HepG2 (cell line): ENCODE data around the gene CCDC34. TPM values are rescaled to one million over a fixed set of nuclear protein-coding genes. Genes with fewer than 3 reads are reported as not detected.

Source experiments
- ATAC-seq: fragments of 200-7000 bp; cut with Tn5 transposase; 3 replicates; pipeline ENCODE4 v1.9.1; 2020; ENCODE audit warnings: mild to moderate bottlenecking, moderate library complexity
- BruUV-seq: library from RNA; stranded (reverse); fragments of 400-500 nt; replicated peaks from 2 replicates; lab custom pipeline; 2021; lab: Mats Ljungman, UMichigan
- CTCF ChIA-PET: fragments of 300-600 bp; formaldehyde crosslinking; extraction: SDS; loops from one replicate; lab custom pipeline; 2021; ENCODE audit warnings: low total read pairs, inconsistent platforms, low intra/inter-chr PET ratio; lab: Yijun Ruan, JAX
- POLR2A ChIA-PET: fragments of 350-600 bp; sonication (Branson Sonifier 250); formaldehyde crosslinking; loops from one replicate; lab custom pipeline; 2020; ENCODE audit warnings: antibody characterized with exemption, inconsistent platforms; lab: Yijun Ruan, JAX
- DNase-seq: peaks from one replicate; pipeline ENCODE4 v3.0.0-alpha.2; 2015; ENCODE audit warnings: low spot score
- FAIRE-seq: peaks from 3 replicates; lab custom pipeline; 2011; peaks lifted over from hg19 to GRCh38; lab: Jason Lieb, UNC
- H2AFZ ChIP-seq: one replicate; pipeline ENCODE4 v1.6.1; 2011; ENCODE audit warnings: low read length, inconsistent platforms
- H3K27ac ChIP-seq: fragments of 300-600 bp; 3 replicates; pipeline ENCODE4 v1.8.0; 2011; ENCODE audit warnings: mixed run types, mild to moderate bottlenecking, mixed read lengths, low read length, inconsistent platforms; ENCODE audit not compliant: insufficient read depth; ENCODE audit errors: extremely low read length
- H3K27me3 ChIP-seq, 2 experiments: fragments of 200-600 bp in 1 of 2; 2 replicates in 1 of 2; 3 replicates in 1 of 2; pipeline versions ENCODE4 v1.6.0 to v1.8.0; 2011; ENCODE audit warnings: low read length in 2 of 2, mild to moderate bottlenecking in 2 of 2, moderate library complexity in 2 of 2, inconsistent platforms in 1 of 2; ENCODE audit not compliant: insufficient read depth in 2 of 2, control insufficient read depth in 1 of 2
- H3K36me3 ChIP-seq, 2 experiments: fragments of 200-600 bp in 1 of 2; replicated peaks in 1 of 2; 2 replicates in 1 of 2; 3 replicates in 1 of 2; pipeline versions ENCODE4 v1.5.1 to v1.8.0; 2011; ENCODE audit warnings: low read length in 2 of 2, inconsistent platforms in 1 of 2; ENCODE audit not compliant: insufficient read depth in 2 of 2, control insufficient read depth in 1 of 2
- H3K4me1 ChIP-seq: 2 replicates; pipeline ENCODE4 v1.5.1; 2012; ENCODE audit warnings: low read length, inconsistent platforms; ENCODE audit not compliant: insufficient read depth
- H3K4me2 ChIP-seq: 2 replicates; pipeline ENCODE4 v1.6.0; 2011; ENCODE audit warnings: low read depth, low read length, inconsistent platforms
- H3K4me3 ChIP-seq, 3 experiments: fragments of 200-600 bp in 1 of 3; sonication (generic), shearing (Covaris generic) in 1 of 3; replicated peaks in 1 of 3; 2 replicates each; pipeline ENCODE4 v1.5.1; 2011 to 2016; ENCODE audit warnings: low read length in 3 of 3, inconsistent platforms in 2 of 3, low read depth in 2 of 3, mild to moderate bottlenecking in 2 of 3, control low read depth in 1 of 3, mixed read lengths in 1 of 3; ENCODE audit not compliant: insufficient read depth in 1 of 3
- H3K79me2 ChIP-seq: one replicate; pipeline ENCODE4 v1.6.1; 2011; ENCODE audit warnings: low read length, inconsistent platforms; ENCODE audit not compliant: insufficient read depth
- H3K9ac ChIP-seq: 2 replicates; pipeline ENCODE4 v1.6.0; 2011; ENCODE audit warnings: mild to moderate bottlenecking, low read depth, low read length, inconsistent platforms; ENCODE audit not compliant: insufficient read depth
- H3K9me3 ChIP-seq: 2 replicates; pipeline ENCODE4 v1.5.1; 2012; ENCODE audit warnings: mild to moderate bottlenecking, low read length
- H4K20me1 ChIP-seq: 2 replicates; pipeline ENCODE4 v1.6.0; 2011; ENCODE audit warnings: inconsistent platforms, mild to moderate bottlenecking, low read length, moderate library complexity; ENCODE audit not compliant: insufficient read depth
- ATAD3A ChIP-seq: sonication (generic); formaldehyde crosslinking; IDR thresholded peaks from 2 replicates; pipeline ENCODE4 v1.4.0; 2020; ENCODE audit warnings: missing genetic modification reagents
- ATF3 ChIP-seq: sonication (generic); formaldehyde crosslinking; IDR thresholded peaks from 2 replicates; pipeline ENCODE4 v1.4.0; 2020; ENCODE audit warnings: missing genetic modification reagents
- EP300 ChIP-seq, 3 experiments: sonication (generic) in 1 of 3; formaldehyde crosslinking in 1 of 3; IDR thresholded peaks; 2 replicates each; pipeline versions ENCODE4 v1.5.1 to v1.6.1; 2011 to 2020; ENCODE audit warnings: low read depth in 2 of 3, low read length in 2 of 3, borderline replicate concordance in 1 of 3, improper control_type of control experiment in 1 of 3, mild to moderate bottlenecking in 1 of 3, missing genetic modification reagents in 1 of 3, moderate library complexity in 1 of 3
- FOXA3 ChIP-seq: IDR thresholded peaks from 2 replicates; pipeline ENCODE4 v1.6.1; 2016; ENCODE audit warnings: missing genetic modification reagents, missing compliant biosample characterization
- KLF13 ChIP-seq: sonication (generic); formaldehyde crosslinking; IDR thresholded peaks from 2 replicates; pipeline ENCODE4 v1.4.0; 2020; ENCODE audit warnings: mild to moderate bottlenecking, missing genetic modification reagents
- MAFF ChIP-seq: IDR thresholded peaks from 2 replicates; pipeline ENCODE4 v1.6.1; 2011; ENCODE audit warnings: low read depth, low read length, improper control_type of control experiment
- MAFK ChIP-seq, 2 experiments: IDR thresholded peaks in 1 of 2; conservative IDR thresholded peaks in 1 of 2; 2 replicates each; pipeline ENCODE4 v1.6.1; 2011; ENCODE audit warnings: improper control_type of control experiment in 2 of 2, low read length in 2 of 2
- NRL ChIP-seq: sonication (generic); formaldehyde crosslinking; IDR thresholded peaks from 2 replicates; pipeline ENCODE4 v1.5.0; 2020; ENCODE audit warnings: missing genetic modification reagents, mild to moderate bottlenecking, moderate library complexity, borderline replicate concordance
- RARG ChIP-seq: sonication (generic); formaldehyde crosslinking; IDR thresholded peaks from 2 replicates; pipeline ENCODE4 v1.4.0; 2020; ENCODE audit warnings: low read depth, mild to moderate bottlenecking, missing genetic modification reagents
- RFX5 ChIP-seq: IDR thresholded peaks from 2 replicates; pipeline ENCODE4 v1.6.1; 2011; ENCODE audit warnings: low read depth, low read length, improper control_type of control experiment
- SP2 ChIP-seq: sonication (generic); formaldehyde crosslinking; IDR thresholded peaks from 2 replicates; pipeline ENCODE4 v1.5.1; 2020; ENCODE audit warnings: mild to moderate bottlenecking, missing genetic modification reagents
- THYN1 ChIP-seq: sonication (generic); formaldehyde crosslinking; IDR thresholded peaks from 2 replicates; pipeline ENCODE4 v1.8.1; 2023; ENCODE audit warnings: low read depth, mild to moderate bottlenecking, moderate library complexity, missing genetic modification reagents, borderline replicate concordance
- TSC22D2 ChIP-seq: sonication (generic); formaldehyde crosslinking; IDR thresholded peaks from 2 replicates; pipeline ENCODE4 v1.5.1; 2020; ENCODE audit warnings: missing genetic modification reagents, mild to moderate bottlenecking, borderline replicate concordance
- ZBTB20 ChIP-seq: sonication (generic); formaldehyde crosslinking; IDR thresholded peaks from 2 replicates; pipeline ENCODE4 v1.8.1; 2023; ENCODE audit warnings: missing genetic modification reagents, low read depth, mild to moderate bottlenecking, borderline replicate concordance
- ZFX ChIP-seq: sonication (generic); formaldehyde crosslinking; IDR thresholded peaks from 2 replicates; pipeline ENCODE4 v1.4.0; 2020; ENCODE audit warnings: mild to moderate bottlenecking, low read depth, missing genetic modification reagents, moderate library complexity
- ZNF10 ChIP-seq: sonication (generic); formaldehyde crosslinking; IDR thresholded peaks from 2 replicates; pipeline ENCODE4 v1.4.0; 2020; ENCODE audit warnings: mild to moderate bottlenecking, low read depth, missing genetic modification reagents, borderline replicate concordance
- ZNF138 ChIP-seq: sonication (generic); formaldehyde crosslinking; IDR thresholded peaks from 2 replicates; pipeline ENCODE4 v1.5.0; 2020; ENCODE audit warnings: mild to moderate bottlenecking, low read depth, missing genetic modification reagents
- ZNF343 ChIP-seq: sonication (generic); formaldehyde crosslinking; IDR thresholded peaks from 2 replicates; pipeline ENCODE4 v1.4.0; 2020; ENCODE audit warnings: mild to moderate bottlenecking, missing genetic modification reagents
- WGBS: methylation state at CpG from one replicate; pipeline ENCODE4 v1.1.6; 2017; ENCODE audit warnings: low lambda C conversion rate; 5-methylcytosine and 5-hydroxymethylcytosine counted together
- in situ Hi-C: cut with HindIII; loops from 2 replicates; pipeline ENCODE4 v1.10.0; 2017; ENCODE audit warnings: low pct_unique_long_range_greater_than_20kb; ENCODE audit not compliant: extremely low pct_ligation_motif_present
- intact Hi-C: fragments of 100-400 bp; cut with micrococcal nuclease; formaldehyde crosslinking; loops from one replicate; pipeline ENCODE4 v1.10.0; 2022; ENCODE audit not compliant: unreplicated experiment
- polyA plus RNA-seq, 8 experiments: library from polyadenylated mRNA; depleted of rRNA in 3 of 8; stranded (reverse) in 7 of 8; unstranded in 1 of 8; fragments of >200 nt; fragmentation: Illumina TruSeq in 4 of 8; extraction: Trizol in 4 of 8; gene quantifications; 2 replicates each; pipeline versions ENCODE4 v1.2.1 to v1.2.3, GENCODE V29; 2011 to 2016; ENCODE audit warnings: low read depth in 4 of 8, missing spikeins in 1 of 8, mixed read lengths in 1 of 8; ENCODE audit not compliant: insufficient read depth in 1 of 8
- total RNA-seq, 5 experiments: library from RNA; depleted of rRNA; stranded (reverse); fragments of >200 nt; fragmentation: Illumina TruSeq; extraction: Trizol; gene quantifications; 2 replicates each; pipeline ENCODE4 v1.2.3, GENCODE V29; 2016; ENCODE audit warnings: low read depth in 1 of 5
- TF ChIP-seq, protein P1 (sequence below): sonication (generic); formaldehyde crosslinking; IDR thresholded peaks from 2 replicates; pipeline ENCODE4 v1.4.0; 2020; ENCODE audit warnings: mild to moderate bottlenecking, missing genetic modification reagents
- TF ChIP-seq, protein P2 (sequence below): IDR thresholded peaks from 2 replicates; pipeline ENCODE4 v1.6.1; 2012; ENCODE audit warnings: inconsistent platforms
- TF ChIP-seq, protein P3 (sequence below): sonication (generic); formaldehyde crosslinking; IDR thresholded peaks from 2 replicates; pipeline ENCODE4 v1.4.0; 2020; ENCODE audit warnings: missing genetic modification reagents; ENCODE audit errors: not compliant biosample characterization

Gene CCDC34
- total and polyA plus RNA-seq, 2 of the 13 experiments (the other 11 are each of a cell fraction or from before 2014, with no cell fraction given), result 7.6 to 34.3 TPM

DNA sequence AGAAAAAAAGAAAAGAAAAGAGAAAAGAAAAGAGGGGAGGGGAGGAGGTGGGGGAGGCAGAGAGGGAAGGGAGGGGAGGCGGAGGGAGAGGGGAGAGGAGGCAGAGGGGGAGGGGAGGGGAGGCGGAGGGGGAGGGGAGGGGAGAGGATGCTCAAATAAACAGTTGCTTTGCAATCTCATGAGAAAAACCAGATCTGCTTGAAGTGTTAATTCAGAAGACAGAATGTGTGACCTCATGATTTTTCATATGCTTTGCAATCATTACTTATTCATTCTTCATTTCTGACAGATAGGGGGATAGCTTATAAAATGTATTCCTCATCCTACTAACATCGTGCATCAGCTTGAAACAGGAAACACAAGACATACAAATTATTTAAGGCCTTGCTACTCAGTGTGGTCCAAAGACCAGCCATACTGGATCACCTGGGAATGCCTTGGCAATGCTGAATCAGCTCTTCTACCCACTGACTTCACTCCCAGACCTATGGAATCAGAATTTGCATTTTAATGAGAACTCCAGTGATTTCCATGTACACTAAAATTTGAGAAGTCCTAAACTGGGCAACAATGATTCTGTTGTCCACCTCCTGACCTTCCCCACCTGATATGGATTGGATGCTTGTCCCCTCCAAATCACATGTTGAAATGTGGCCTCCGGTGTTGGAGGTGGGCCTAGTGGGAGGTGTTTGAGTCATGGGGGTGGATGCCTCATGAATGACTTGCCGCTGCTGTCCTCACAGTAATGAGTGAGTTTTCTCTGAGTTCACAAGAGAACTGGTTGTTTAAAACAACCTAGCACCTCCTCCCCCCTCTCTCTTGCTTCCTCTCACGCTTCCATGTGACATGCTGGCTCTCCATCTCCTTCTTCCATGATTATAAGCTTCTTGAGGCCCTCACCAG is 69.2 kb downstream of the CCDC34 start:
- intact Hi-C loops (no loop called here), in situ Hi-C loops (loop anchor here (5.0 kb wide), 1 partner anchor 91 kb away; no protein-coding TSS in a partner anchor)
- ChIA-PET CTCF (no interaction called here), POLR2A (no interaction called here)
- FAIRE-seq, result no peak
- no TSS peak for BruUV-seq
- Histone ChIP-seq H3K4me2 (0 out of 2 replicates have a peak overlapping the region, but pooled peaks have one; percentile 18), H3K4me3 (no peak overlapping the region), H3K9me3 (peaks cover 11% of the 10 kb centered on the region; the same call in 1 of the 2 replicates), H2AFZ (peak overlapping the region; percentile 1), H3K27ac (no peak overlapping the region), H4K20me1 (no peaks in the 10 kb centered on the region), H3K4me1 (peaks cover 56% of the 10 kb centered on the region), H3K27me3 (no peaks in the 10 kb centered on the region), H3K9ac (no peak overlapping the region), H3K36me3 (no peaks in the 10 kb centered on the region), H3K79me2 (no peaks in the 10 kb centered on the region)
- ATAC-seq, result no peak
- DNase-seq, result peak; percentile 16
- WGBS, result 55% methylated on average over 6 of the region's 6 CpGs
- TF ChIP-seq ATAD3A (CRISPR knock-in tag) (no peak), ZNF10 (no peak), NRL (CRISPR knock-in tag) (no peak), SP2 (CRISPR knock-in tag) (no peak), ZFX (CRISPR knock-in tag) (no peak), MAFF (peak; percentile 90), RARG (CRISPR knock-in tag) (no peak), TSC22D2 (CRISPR knock-in tag) (no peak), THYN1 (CRISPR knock-in tag) (no peak), MAFK (conservative IDR thresholded peaks at IDR 0.05 in 1 of 2, IDR thresholded peaks at IDR 0.05 in 1 of 2; ENCODE audit: low read length in 2 of 2) (peak; percentile 89 to 92), ZNF343 (CRISPR knock-in tag) (no peak), KLF13 (no peak), FOXA3 (CRISPR knock-in tag) (no peak), ZNF138 (CRISPR knock-in tag) (no peak), ZBTB20 (no peak), RFX5 (no peak), EP300 (IDR thresholded peaks at IDR 0.05; ENCODE audit: low read depth in 2 of 2, low read length in 2 of 2) (no peak), EP300 (CRISPR knock-in tag; IDR thresholded peaks at IDR 0.05; ENCODE audit: borderline replicate concordance) (no peak), ATF3 (CRISPR knock-in tag) (no peak)
- TF ChIP-seq, protein P1, sequence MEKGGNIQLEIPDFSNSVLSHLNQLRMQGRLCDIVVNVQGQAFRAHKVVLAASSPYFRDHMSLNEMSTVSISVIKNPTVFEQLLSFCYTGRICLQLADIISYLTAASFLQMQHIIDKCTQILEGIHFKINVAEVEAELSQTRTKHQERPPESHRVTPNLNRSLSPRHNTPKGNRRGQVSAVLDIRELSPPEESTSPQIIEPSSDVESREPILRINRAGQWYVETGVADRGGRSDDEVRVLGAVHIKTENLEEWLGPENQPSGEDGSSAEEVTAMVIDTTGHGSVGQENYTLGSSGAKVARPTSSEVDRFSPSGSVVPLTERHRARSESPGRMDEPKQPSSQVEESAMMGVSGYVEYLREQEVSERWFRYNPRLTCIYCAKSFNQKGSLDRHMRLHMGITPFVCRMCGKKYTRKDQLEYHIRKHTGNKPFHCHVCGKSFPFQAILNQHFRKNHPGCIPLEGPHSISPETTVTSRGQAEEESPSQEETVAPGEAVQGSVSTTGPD (CRISPR knock-in tag), result no peak
- TF ChIP-seq, protein P2, sequence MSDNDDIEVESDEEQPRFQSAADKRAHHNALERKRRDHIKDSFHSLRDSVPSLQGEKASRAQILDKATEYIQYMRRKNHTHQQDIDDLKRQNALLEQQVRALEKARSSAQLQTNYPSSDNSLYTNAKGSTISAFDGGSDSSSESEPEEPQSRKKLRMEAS, result 0 out of 2 replicates have a peak, but pooled peaks have one; percentile 14
- TF ChIP-seq, protein P3, sequence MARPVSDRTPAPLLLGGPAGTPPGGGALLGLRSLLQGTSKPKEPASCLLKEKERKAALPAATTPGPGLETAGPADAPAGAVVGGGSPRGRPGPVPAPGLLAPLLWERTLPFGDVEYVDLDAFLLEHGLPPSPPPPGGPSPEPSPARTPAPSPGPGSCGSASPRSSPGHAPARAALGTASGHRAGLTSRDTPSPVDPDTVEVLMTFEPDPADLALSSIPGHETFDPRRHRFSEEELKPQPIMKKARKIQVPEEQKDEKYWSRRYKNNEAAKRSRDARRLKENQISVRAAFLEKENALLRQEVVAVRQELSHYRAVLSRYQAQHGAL (CRISPR knock-in tag), result no peak
